Measurements from ENCODE around the gene ANKDD1B.
"Not testable (repeated sequence)": the region's sequence is repeated elsewhere in the genome, so short reads cannot be mapped to it uniquely, and the experiment has no call there.

Gene ANKDD1B

DNA sequence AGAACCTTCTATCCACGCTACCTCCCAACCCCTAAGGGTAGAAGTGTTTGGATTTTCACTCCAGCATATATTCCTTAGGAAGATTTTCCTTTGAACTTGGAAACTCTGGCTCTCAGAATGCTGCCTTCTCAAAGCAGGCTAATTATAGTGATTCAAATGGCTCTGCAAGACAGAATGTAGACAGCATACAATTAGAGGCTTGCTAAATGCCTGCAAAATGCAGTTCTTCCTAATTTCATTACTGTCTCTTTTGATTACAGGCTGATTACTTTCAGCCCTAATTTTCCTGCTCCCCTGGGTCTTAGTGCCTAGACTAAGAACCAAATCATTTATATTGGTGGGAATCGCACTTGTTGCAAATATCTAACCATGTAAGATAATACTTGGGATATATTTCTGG, 50.8 kb downstream of the ANKDD1B start:
- no peak for DNase-seq (ENCODE audit: low spot score)

DNA sequence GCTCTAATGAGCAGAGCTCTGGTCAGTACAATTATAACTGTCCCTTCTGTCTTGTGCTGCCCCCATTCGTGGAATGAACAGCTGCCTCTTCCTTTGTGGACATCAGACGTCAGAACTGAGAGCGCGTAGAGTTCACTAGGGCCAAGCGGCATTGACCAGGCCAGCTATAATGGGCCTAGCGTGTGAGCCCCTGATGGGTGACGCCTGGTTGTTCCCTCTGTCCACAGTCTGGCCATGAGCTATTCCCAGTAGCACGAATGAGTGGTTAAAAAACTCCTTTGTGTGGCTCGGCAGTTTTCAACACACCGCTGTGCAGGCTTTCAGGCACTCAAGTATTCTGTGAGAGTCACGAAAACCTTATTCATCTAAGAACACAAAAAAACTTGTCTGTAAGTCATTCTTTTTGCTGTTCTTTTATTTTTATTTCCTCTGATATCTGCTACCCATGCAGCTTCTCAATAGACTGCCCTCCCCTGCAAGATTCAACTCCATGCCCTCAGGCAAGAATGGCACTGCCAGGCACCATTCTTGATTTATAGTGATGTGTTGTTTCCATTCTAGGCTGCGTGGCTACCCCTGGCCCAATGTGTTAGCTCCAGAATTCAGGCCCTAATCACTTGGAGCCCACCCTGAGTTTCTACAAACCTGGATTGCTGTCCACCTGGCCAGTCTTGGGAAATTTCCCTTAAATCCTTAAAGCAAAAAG, 52.5 kb downstream of the ANKDD1B start:
- DNase-seq (ENCODE audit: low spot score): no peak

DNA sequence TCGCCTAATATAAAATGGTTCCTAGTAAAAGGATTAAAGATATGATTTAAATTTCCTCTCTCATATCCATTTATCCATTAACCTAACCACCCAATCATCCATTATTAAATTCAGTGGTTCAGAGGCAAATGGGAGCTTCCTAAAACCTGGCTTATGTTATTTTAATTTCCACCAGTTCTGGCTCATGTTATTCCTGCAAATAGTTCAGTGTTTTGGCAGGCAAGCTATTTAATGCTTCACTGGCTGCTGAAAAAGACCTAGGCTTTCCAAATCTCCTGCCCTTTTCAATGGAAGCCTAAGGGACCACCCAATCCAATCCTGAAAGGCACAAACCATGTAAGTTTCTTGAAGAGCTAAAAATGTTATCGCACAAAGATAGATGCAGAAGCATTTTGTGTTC, 53.7 kb downstream of the ANKDD1B start:
- DNase-seq (ENCODE audit: low spot score): no peak

DNA sequence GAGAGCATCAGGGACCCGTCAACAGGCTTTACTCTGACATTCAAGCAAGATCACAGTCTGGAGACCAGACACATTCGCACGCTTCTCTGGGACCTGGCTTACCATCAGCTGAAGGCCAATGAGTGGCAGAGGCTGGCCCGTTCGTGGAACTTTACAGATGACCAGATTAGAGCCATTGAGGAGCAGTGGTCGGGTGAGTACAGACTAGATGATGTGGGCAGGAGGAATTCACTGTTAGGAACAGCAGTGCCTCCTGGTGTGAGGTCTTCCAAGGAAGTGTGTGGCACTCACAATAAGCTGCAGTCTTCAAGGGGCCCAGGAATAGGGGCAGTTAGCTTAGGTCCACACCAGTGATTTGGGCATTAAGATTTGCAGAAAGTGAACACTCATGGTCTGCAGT, 55.5 kb downstream of the ANKDD1B start:
- no peak for DNase-seq (ENCODE audit: low spot score)

DNA sequence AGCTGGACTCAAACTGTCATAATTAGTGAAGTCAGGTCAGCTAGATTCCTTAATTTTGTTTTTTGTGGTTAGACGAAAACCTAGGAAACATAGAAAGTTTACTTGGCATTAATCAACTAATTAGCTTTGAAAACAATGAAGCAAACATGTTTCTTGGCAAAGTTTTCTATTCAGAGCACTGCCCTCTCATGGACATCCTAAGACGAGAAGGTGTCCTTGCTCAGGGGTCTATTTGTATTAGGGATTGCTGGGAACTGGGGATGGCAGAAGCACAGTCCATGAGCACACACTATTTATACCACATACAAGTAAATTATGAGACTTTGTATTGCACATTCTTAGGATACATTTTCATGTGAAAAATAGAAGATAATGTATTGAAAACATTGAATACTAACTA, 56.3 kb downstream of the ANKDD1B start:
- no peak for DNase-seq (ENCODE audit: low spot score)

DNA sequence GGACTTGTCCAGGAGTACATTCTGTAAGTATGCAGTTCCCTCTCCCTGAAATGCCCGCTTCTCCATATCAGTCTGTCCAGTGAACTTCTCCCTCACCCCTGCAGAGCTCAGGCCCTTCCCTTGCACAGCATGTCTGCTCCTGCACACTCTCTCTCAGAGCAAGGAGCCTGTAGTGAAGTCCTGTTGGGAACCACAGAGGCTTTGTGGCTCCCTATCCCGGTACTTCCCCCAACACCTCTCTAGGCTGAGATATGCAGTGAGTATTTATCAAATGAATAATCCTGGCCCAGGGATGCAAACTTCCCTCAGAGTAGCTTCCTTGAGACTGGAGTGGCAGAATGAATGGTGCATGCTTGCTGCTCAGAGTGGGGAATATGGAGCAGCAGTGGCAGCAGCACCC, 57.2 kb downstream of the ANKDD1B start:
- no peak for DNase-seq (ENCODE audit: low spot score)

DNA sequence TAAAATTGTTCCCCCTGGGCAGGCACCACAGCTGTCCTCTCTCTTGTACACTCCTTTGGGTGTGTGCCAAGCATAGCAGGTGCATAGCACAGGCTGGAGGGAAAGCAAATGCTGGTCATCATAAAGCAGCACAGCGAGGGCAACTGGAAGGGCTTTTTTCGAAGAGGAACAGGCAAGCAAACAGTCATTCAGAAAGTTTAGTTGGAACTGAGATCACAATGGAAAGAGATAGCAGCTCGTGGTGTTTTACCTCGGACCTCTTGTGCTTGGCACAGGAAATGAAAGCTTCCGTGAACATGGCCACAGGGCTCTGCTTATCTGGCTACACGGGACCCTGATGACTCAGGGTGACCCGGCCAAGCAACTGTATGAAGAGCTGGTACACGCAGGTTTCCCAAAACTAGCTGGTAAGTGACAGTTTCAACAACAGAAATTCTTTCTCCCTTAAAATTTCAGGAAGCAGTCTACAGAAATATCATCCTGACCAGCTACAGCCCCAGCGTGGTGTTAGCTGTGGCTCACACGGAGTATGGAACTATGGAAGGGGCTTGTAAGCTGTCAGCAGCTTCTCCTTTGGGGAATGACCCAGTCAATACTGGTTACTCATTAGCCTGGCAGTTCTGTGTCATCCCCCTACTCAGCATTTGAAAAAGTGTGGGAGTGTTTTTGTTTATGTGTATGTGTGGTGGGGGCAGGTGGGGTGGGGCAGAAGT, 57.9 kb downstream of the ANKDD1B start:
- DNase-seq (ENCODE audit: low spot score): no peak

DNA sequence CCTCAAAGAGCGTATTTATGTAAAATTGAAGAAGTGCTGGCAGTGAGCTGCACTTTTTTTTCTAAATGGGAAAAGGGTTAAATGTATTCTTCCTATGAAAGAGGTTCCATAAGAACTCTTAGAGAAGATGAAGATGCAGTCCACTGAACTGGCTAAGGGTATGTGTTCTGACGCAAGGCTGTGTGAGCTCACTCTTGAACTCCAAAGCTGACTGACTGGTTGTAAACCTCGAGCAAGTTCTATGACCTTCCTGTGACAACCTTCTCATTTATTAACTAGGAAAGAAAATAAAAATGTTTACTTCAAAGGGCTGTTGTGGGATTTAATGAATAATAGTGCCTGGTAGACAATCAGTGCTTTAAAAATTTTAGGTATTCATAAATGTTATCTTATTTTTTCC, 59.3 kb downstream of the ANKDD1B start:
- no peak for DNase-seq (ENCODE audit: low spot score)

DNA sequence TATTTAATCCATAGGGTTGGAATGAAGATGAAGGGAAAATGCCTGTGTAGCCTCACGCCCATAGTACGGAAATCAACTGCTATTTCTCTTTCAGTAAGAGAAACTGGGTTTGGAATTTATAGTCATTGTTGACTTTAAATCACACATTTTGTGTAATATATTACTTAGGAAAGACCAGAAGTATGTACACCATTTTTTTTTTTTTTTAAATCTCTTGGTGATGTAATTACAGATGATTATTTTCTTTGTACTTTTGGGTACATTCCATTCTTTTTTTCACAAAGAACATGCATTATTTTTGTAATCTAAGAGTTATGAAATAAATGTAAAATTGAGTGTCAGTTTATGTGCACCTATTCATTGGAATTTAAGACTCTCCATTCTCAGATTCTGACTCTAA, 60.3 kb downstream of the ANKDD1B start:
- DNase-seq (ENCODE audit: low spot score): no peak

DNA sequence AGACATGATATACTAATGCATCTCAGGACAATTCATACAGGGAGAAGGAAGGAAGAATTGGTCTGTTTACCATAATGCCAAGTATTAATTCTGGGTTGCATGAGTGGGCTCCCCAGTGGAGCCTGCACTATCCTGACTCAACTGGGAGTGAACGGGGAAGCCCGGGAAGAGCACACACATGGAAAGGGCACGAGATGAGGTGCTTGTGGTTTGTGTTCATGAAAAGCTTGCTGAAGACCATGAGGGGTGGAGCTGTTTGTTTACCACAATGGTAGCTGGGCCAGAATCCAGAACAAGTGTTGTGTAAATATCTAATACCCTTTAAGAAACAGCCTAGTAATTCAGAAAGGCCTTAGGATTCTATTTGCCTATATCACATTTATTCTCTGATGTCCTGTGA, 61.4 kb downstream of the ANKDD1B start:
- DNase-seq (ENCODE audit: low spot score): no peak

DNA sequence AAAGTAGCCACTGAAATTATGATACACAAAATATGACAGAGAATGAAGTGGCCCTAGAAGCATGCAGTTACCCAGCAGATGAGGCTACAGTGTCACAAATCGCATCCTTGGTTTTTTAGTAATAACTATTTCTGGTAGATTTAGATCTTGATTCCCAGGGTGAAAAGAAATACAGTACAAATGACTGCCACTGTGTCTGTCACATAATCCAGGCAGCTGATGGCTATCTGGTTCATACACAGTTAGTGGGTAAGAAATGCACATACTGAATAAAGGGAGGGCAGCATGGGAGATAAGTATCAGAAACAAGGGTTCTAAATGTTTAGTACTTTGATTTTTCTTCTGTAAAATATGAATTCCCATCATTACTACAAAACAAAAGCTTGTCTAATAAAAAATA, 64.5 kb downstream of the ANKDD1B start:
- DNase-seq (ENCODE audit: low spot score): no peak

DNA sequence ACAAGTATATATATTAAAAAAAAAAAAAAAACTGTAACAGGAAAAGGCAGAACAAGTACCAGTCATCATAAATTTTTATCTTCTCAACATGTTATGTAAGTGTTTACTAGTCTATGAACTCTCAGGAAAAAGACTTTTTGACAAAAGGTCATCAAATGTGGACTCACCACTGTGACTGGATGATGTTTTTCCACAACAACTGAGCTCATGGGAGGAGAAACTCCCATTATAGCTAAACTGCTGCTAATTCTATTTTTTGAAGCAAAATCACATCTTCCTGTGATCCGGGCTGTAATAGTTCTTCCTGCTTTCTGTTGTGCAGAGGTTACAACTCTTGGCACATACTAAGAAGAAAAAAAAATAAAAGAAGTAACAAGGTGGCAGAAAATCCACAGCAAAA, 66.4 kb downstream of the ANKDD1B start:
- DNase-seq (ENCODE audit: low spot score): no peak

DNA sequence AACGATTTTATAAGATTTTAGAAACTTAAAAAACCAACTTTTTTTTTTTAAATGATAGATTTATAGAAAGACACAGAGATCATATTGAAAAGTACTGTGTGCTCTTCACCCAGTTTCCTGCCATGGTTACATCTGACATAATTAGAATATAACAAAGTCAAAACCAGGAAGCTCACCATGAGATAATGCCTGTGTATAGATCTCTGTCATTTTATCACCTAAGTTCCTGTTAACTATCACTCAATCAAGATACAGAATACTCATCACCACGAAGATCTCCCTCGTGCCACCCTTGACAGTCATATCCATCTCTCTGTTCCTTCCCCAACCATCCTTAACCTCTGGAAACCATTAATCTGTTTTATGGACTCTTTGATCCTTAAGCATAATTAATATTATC, 66.9 kb downstream of the ANKDD1B start:
- DNase-seq (ENCODE audit: low spot score): no peak

DNA sequence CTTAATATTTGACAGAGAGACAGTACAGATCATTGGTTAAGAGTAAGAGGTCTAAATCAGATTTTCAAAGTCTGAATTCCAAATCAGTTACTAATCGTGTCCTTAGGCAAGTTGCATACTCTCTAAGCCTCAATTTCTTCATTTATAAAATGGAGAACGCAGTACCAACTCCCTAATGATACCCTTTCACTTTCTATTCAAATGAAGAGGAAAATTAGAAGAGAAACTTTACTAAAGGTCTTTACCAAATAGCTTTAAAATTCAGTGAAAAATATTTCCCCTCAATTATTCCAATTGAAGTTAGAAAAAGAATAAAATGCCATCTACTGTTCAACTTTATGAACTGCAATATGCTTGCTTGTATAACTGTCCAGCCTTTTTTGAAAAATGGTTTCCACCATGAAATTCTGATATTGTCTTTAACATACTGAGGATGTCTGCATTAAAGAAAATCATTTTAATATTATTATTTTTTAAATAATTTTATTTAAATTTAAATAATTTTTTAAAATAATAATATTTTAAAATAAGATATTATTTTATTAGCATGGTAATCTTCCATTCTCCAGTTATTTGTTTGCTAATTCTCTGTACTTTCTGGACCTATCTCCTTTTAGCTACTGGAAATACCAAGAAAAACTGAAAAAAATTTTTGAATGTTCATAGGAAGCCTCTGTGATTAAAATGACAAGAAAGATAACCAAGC, 70.0 kb downstream of the ANKDD1B start:
- DNase-seq (ENCODE audit: low spot score): no peak

DNA sequence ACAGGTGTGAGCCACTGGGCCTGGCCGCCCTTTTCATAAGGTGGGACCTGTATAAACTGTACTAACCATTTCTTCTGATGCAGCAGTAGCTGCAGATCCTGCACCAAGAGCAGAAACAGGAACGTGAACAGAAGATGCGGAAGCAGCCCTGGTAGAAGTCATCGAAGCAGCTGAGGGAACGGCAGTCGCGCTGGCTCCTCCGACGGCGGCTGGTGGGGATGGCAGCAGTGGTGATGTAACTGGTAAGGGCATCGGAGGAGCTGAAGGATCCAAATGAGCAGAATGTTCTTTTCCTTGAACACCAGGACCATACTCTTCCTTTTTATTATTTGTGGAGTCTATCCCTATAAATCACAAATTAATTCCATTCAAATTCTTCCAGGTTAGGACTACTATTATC, 73.9 kb downstream of the ANKDD1B start:
- DNase-seq (ENCODE audit: low spot score): no peak

DNA sequence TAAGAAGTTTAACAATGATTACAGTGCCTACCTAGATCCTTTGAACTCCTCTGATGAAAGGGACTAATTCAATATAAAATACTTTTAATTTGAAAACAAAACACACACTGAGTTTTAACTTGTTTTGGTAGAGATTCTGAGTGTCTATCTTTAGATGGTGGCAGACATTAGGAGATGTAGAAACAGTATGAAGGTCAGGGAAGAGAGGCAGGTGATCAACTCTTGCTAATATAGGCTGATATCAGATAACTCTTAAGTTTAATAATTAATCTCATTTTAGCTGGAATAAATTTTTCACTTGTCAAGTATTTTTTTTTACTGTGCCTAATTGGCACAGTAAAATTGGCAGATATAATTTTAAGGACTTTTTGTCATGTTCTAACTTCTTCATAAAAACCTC, 75.2 kb downstream of the ANKDD1B start:
- DNase-seq (ENCODE audit: low spot score): no peak

DNA sequence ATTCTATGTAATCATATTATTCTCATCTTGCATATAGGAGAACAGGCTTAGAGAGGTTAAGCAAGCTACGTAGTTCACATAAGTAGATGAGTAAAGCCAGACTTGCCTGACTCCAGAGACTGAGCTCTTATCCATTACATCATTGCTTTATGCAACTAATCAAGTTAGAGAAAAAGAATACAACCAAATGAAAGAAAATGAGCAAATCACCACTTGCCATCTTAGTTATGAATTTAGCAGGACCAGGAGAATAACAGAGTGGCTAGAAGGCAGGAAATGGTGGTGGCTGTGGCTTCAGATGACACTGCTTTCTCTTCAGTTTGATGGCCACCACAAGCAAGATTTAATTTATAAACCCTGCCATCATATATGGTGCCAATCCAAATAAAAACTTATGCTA, 79.4 kb downstream of the ANKDD1B start:
- no peak for DNase-seq (ENCODE audit: low spot score)

DNA sequence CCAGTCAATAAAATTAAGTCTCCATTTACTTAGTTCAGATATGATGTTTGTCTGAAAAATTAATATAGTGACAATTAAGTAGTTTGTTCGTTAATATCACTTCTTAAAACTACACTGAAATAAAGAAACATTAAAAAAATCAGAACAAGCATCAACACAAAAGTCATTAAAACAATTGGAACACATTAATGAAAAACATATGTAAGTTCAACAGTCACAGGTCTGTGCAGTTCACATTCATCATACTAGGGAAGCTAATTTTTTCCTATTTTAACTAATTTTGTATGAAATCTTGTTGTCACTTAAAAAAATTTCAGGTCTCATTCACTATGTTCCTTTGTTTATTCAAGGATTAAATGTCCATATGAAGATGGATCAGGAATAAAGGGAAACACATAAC, 83.5 kb downstream of the ANKDD1B start:
- DNase-seq (ENCODE audit: low spot score): no peak

DNA sequence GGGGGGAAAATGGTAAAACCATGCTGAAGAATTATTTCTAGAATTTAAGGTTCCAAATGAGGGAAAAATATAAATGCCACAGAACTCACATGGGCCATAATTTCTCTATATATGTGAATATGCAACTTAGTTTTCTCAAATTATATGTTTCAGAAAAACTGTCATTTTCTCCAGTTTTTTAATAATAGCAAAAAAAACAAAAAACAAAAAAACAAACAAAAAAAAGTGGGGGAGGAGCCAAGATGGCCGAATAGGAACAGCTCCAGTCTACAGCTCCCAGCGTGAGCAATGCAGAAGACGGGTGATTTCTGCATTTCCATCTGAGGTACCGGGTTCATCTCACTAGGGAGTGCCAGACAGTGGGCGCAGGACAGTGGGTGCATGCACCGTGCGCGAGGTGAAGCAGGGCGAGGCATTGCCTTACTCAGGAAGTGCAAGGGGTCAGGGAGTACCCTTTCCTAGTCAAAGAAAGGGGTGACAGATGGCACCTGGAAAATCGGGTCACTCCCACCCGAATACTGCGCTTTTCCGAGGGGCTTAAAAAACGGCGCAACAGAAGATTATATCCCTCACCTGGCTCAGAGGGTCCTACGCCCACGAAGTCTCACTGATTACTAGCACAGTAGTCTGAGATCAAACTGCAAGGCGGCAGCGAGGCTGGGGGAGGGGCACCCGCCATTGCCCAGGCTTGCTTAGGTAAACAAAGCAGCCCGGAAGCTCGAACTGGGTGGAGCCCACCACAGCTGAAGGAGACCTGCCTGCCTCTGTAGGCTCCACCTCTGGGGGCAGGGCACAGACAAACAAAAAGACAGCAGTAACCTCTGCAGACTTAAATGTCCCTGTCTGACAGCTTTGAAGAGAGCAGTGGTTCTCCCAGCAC, 84.5 kb downstream of the ANKDD1B start:
- not testable (repeated sequence) for DNase-seq (ENCODE audit: low spot score)

DNA sequence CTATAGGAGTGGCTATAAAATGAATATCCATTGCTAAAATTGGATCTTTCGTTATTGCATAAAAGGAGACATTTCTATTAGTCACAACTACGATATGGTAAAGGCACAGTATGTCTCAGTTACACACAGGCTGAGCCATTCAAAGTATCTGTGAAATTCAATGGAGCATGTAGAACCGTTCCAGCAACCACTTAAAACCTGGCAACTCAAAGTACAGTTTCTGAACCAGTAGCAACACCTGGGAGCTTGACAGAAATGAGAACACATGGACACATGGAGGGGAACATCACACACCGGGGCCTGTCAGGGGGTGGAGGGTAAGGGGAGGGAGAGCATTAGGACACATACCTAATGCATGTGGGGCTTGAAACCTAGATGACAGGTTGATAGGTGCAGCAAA, 90.6 kb downstream of the ANKDD1B start:
- DNase-seq (ENCODE audit: low spot score): no peak

DNA sequence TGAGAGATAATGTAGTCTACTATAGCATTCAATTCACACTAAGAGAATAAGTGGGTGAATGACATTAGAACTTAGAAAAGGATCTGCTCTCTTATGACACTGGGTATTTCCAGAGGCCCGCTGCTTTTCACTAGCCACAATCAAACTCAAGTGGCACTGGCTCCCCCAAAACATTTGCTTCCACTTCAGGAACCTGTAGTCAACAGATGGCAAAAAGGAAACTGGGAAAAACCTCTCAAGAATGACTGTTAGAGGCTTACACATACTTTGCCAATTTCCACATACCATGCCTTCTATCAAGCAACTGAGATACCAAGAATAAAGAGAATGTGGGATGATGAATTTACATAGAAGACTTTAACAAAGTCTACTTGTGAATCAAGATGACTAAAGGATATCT, 94.8 kb downstream of the ANKDD1B start:
- DNase-seq (ENCODE audit: low spot score): no peak

DNA sequence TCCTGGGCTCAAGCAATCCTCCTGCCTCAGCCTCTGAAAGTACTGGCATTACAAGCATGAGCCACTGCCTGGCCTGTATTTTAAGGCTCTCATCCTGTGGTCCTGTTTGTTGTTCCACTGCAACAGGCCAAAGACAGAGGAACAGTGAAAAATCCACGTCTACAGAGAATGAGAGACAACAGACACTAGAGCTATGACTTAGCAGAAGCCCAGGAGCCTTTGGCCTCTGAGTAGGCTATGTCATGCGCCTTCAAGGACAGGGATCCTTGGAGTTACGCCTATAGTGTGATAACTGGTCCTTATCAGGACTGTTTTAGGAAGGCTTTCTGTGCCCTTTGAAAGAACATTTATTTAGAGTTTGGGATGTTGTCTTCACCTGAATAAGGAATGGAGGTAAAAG, 95.5 kb downstream of the ANKDD1B start:
- DNase-seq (ENCODE audit: low spot score): no peak

Measured in globus pallidus (tissue), 1 donor.